HFF-Myc (cell line): ENCODE measurements around the gene PDSS1.
"Not testable (repeated sequence)": the region's sequence is repeated elsewhere in the genome, so short reads cannot be mapped to it uniquely, and the experiment has no call there.

Experiments used
- DNase-seq: peaks from one replicate; pipeline ENCODE4 v3.0.0-alpha.2; 2011; ENCODE audit warnings: low read depth; ENCODE audit errors: extremely low read depth
- H3K4me3 ChIP-seq: replicated peaks from 2 replicates; pipeline ENCODE4 v1.5.1; 2011; ENCODE audit warnings: low read depth, mild to moderate bottlenecking, control low read depth, low read length
- CTCF ChIP-seq: IDR thresholded peaks from 2 replicates; pipeline ENCODE4 v1.5.1; 2012; ENCODE audit warnings: mild to moderate bottlenecking, low read depth, low read length, control low read depth; ENCODE audit errors: missing control alignments

The PDSS1 gene

GRCh38 chr10:26697163-26697921, at the start of gene PDSS1:
Gene PDSS1 (plus strand): TSS chr10:26697701. CDS start chr10:26697712, 11 bp downstream.
- TF ChIP-seq CTCF, result no peak
- DNase-seq, result no peak

GRCh38 chr10:26648245-26648636, 49.3 kb upstream of the PDSS1 start:
- not testable (repeated sequence) for H3K4me3 ChIP-seq, DNase-seq

More at GRCh38 chr10:26697163-26697921, at the start of gene PDSS1:
- H3K4me3 ChIP-seq, result peak within 1 kb of the TSS; percentile 95

GRCh38 chr10:26650406-26650805, 47.1 kb upstream of the PDSS1 start:
- DNase-seq, result no peak
- TF ChIP-seq CTCF, result no peak
- H3K4me3 ChIP-seq, result no peak overlapping the region

GRCh38 chr10:26651476-26651875, 46.0 kb upstream of the PDSS1 start:
- not testable (repeated sequence) for H3K4me3 ChIP-seq

GRCh38 chr10:26653004-26653403, 44.5 kb upstream of the PDSS1 start:
- TF ChIP-seq CTCF, result no peak
- no peak overlapping the region for H3K4me3 ChIP-seq
- DNase-seq, result no peak

More at GRCh38 chr10:26651476-26651875, 46.0 kb upstream of the PDSS1 start:
- DNase-seq, result not testable (repeated sequence)

- no peak overlapping the region for H3K4me3 ChIP-seq
- DNase-seq, result no peak
- TF ChIP-seq CTCF, result no peak
Observed at GRCh38 chr10:26655746-26656145, 41.8 kb upstream of the PDSS1 start.

- no peak for DNase-seq
- no peak for TF ChIP-seq CTCF
- H3K4me3 ChIP-seq, result no peak overlapping the region
Observed at GRCh38 chr10:26662864-26663263, 34.6 kb upstream of the PDSS1 start.
